GM18507 (cell line): Measurements from ENCODE around the gene PRPF6.
"Not testable (repeated sequence)": the region's sequence is repeated elsewhere in the genome, so short reads cannot be mapped to it uniquely, and the experiment has no call there.

ENCODE experiments used
- DNase-seq: peaks from one replicate; pipeline ENCODE4 v3.0.0; 2011; ENCODE audit warnings: low read depth; ENCODE audit not compliant: insufficient read length; ENCODE audit errors: extremely low spot score
- FAIRE-seq: peaks from 2 replicates; lab custom pipeline; 2011; peaks lifted over from hg19 to GRCh38; lab: Jason Lieb, UNC

PRPF6 gene

DNA sequence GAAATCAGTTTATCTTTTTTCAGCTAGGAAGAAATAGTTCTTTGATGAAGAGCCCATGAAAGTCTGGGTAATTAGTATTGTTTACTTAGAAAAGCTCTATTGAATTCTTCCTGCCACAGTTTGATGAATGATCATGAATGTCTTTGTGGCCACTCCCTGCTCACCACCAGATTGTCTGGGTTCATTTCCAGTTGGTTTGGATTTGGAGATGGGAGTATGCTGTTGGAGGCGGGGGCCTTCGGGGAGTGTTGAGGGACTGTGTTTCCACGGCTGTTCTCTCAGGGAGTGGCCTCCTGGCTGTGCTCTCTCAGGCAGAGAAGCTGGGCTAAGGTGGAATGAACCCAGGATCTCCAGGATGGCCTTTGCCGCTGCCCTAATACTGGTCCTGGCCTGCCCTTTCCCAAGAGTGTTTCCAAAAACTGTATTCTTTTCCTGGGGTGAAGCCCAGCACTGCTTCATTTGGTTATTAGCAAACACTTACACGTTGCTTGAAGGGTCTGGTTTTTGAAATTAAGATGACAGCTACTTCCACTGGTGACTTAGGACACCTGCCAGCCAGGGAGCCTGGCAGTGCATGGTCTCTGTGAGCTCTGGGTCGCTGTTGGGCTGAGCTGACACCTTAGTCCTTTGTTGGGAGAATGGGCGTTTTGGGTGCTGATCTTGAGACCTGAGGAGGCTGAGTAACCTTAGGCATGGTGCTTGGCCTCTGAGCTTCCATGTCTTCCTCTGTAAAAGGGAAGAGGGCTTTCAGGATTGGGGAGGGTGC lies 23.2 kb downstream of the PRPF6 start:
- FAIRE-seq (no peak), DNase-seq (no peak)

DNA sequence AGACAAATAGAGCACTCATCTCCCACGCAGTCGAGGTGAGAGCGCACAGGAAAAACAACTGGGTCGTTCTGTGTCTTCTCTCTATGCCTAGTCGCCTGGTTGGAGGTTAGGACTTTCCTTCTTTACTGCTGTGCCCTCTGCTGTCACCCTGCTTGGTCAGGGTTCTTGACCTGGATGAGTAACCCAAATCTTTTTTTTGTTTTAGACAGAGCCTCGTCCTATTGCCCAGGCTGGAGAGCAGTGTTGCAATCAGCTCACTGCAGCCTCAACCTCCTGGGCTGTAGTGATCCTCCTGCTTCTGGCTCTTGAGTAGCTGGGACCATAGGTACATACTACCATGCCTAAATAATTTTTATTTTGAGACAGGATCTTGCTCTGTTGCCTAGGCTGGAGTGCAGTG lies 24.5 kb downstream of the PRPF6 start:
- DNase-seq (no peak), FAIRE-seq (no peak)

DNA sequence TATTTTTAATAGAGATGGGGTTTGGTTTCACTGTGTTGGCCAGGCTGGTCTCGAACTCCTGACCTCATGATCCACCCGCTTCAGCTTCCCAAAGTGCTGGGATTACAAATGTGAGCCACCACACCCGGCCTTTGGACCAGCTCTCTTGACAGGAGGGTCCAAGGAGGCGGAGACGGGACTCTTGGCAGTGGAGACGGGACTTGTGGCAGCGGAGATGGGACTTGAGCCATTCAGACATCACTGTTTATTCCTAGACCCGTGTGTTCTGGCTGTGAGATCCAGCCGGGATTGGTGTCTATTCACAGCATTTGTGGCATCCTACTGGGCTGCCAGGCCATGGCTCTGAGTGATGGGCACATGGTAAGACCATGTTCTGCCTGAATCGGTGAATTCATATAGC lies 25.6 kb downstream of the PRPF6 start:
- no peak for DNase-seq
- no peak for FAIRE-seq

DNA sequence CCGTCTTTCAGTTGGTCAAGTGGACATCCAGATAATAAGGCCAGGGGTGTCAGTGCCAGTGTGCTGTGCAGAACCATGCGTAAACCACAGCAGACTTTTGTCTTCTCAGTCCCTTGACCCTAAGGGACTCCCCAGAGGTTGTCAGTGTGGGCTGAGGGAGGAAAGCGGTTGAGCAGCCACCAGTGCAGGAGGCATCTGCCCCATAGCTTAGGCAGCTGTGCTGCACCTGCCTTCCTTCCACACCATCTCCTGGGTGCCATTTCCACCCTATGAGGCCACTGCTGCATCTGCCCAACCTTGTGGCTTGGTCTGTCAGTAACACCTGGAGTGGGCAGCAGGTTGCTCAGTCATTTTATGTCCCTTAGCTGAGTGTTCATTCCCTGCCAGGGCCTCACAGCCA lies 26.0 kb downstream of the PRPF6 start:
- DNase-seq (no peak), FAIRE-seq (no peak)

DNA sequence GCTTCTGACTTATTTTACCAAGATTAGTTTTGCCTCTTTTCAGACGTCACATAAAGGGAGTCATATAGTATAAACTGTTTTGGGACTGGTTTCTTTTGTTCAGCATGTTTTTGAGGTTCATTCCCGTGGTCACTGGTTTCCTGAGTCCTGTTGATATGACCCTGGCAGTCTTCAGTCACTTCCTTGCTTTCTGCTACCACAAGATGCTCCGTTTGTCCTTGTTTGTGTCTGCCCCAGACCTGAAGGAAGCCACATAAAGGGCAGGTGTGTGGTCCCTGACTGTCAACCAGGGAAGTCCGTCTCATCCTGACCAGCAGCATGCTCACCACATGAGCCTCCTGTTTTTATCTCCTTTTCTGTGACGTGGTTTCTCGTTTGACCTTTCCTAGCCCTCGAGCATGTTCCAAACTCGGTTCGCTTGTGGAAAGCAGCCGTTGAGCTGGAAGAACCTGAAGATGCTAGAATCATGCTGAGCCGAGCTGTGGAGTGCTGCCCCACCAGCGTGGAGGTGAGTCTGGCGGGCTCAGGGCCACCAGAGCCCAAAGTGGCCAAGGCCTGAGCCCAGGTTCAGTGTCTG lies 29.0 kb downstream of the PRPF6 start:
- DNase-seq (no peak), FAIRE-seq (no peak)

DNA sequence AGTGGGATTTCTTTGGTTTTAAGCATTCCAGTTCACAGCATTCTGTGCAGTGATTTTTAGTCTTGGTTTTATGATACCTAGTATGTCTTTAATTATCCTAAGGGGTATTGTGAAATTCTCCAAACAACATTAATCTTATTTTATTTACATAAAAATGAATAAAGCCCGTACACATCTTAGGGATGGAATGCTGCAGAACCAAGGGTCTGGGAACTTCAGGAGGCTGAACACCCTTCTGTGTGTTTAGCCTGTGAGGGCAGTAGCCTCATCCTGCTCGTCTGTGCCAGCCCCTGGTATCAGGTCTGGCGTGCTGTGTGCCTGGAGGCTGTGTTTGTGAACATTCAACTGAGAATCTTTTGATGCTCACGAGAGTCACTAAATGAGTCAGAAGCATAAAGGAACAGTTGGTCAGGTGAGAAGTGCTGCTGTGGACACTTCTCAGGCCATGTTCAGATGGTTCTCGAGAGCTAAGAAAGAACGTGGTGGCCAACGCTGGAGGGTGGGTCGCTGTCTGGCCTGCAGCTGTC lies 29.8 kb downstream of the PRPF6 start:
- DNase-seq (no peak), FAIRE-seq (no peak)

DNA sequence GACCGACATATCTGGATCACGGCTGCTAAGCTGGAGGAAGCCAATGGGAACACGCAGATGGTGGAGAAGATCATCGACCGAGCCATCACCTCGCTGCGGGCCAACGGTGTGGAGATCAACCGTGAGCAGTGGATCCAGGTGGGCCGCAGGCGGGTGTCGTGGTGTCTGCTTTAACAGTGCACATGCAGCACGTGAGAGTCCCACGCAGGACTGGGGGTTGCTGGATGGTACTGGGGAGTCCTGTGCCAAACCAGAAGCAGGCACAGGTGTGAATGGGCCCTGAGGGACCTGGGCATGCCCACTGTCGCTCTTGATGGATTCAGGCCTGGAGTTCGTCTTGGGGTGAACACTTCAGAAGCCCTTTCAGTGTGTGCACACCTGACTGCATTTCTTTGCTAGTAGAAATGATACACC lies 30.4 kb downstream of the PRPF6 start:
- FAIRE-seq (no peak), DNase-seq (no peak)

DNA sequence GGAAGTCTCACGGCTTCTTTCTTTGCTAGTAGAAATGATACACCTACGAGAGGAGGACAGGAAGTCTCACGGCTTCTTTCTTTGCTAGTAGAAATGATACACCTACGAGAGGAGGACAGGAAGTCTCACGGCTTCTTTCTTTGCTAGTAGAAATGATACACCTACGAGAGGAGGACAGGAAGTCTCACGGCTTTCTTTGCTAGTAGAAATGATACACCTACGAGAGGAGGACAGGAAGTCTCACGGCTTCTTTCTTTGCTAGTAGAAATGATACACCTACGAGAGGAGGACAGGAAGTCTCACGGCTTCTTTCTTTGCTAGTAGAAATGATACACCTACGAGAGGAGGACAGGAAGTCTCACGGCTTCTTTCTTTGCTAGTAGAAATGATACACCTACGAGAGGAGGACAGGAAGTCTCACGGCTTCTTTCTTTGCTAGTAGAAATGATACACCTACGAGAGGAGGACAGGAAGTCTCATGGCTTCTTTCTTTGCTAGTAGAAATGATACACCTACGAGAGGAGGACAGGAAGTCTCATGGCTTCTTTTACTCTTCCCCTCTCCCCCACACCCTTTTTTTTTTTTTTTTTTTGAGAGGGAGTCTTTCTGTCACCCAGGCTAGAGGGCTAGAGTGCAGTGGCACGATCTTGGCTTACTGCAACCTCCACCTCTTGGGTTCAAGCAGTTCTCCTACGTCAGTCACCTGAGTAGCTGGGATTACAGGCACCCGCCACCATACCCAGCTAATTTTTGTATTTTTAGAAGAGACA lies 31.6 kb downstream of the PRPF6 start:
- not testable (repeated sequence) for DNase-seq, FAIRE-seq

DNA sequence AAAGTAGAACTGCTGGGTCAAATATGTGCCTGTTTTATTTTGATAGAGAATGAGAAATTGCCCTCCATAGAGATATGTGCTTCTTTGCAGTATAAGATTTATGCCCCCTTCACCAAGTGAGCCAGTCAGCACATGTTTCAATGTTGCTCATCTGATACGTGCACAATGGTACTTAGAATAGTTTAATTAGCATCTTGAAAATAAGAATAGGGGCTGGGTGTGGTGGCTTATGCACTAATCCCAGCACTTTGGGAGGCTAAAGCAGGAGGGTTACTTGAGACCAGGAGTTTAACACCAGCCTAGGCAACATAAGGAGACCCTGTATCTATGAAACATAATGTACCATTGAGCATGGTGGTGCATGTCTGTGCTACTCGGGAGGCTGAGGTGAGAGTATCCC lies 34.7 kb downstream of the PRPF6 start:
- DNase-seq (no peak), FAIRE-seq (no peak)

DNA sequence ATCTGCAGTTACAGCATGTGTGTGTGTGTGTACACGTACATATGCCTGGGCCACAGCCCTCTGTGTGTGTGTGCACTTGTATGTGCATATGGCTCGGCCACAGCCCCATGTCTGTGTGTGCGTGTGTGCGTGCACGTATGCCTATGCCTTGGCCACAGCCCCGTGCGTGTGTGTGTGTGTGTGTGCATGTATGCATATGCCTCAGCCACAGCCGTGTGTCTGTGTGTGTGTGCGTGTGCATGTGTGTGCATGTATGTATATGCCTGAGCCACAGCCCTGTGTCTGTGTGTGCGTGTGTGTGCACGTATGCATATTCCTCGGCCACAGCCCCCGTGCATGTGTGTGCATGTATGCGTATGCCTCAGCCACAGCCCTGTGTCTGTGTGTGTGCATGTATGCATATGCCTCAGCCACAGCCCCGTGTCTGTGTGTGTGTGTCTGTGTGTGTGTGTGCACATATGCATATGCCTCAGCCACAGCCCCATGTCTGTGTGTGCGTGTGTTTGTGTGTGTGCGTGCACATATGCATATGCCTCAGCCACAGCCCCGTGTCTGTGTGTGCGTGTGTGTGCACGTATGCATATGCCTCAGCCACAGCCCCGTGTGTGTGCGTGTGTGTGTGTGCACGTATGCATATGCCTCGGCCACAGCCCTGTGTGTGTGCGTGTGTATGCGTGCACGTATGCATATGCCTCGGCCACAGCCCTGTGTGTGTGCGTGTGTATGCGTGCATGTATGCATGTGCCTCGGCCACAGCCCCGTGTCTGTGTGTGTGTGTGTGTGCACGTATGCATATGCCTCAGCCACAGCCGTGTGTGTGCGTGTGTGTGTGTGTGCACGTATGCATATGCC lies 40.4 kb downstream of the PRPF6 start:
- no peak for FAIRE-seq
- no peak for DNase-seq

DNA sequence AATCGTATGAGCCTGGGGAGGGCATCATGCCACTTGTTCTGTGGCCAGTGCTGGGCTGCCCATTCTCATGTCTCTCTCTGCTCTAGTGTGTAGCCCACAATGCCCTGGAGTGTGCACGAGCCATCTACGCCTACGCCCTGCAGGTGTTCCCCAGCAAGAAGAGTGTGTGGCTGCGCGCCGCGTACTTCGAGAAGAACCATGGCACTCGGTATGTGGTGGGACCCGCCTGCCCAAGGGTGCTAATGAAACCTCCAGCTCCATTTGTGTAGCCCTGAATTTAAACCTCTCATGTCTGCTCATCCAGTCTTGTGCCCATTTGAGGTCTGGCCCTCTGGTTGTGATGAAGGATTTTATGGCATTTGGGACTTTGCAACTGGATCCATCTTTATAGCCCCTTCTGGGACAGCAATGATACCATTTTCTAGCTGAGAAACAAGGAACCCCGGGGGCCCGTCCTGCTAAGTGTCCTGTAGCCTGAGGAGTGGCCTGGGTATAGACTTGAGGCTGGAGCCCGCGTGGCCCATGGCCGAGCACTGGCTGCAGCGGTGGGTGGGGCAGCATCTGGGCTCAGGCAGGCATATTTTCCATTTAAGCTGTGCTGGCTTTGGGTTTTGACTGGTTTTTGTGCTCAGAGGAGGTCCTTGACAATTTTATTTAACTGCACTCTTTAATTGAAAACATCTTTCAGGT lies 41.9 kb downstream of the PRPF6 start:
- FAIRE-seq (no peak), DNase-seq (no peak)

DNA sequence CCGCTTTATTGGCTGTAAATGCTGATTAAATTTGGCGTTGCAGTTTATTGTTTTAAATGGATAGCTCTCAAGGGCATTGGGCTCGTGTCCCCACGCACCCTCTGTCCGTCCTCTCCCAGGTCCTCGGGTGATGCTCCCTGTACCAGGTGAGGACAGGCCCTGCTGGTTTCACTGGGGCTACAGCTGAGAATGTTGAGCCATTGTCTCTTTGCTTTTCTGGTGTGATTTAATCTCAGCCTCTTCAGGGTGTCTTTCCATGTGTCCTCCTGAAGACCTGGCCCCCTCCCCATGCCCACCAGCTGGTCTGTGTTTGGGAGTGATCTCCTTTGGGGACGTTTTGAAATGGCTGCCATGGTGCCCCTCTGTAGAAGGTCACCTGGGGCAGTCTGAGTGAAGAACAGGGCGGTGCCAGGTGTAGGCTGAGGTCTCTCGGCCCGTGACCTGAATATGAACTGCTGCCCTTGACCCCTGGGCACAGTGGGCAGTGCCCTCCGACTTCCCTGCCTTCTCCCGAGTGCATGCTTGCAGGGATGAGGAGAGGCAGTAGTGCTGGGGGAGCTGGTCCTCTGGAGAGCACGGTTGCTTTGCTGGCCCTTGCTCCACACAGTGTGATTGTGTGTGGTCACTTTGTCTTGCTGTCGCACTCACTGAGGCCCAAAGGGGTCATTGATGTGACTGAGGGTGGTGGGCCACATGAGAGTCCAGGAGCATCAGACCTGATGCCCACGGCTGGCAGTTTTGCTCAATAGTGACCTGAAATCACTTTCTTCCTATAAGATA lies 42.6 kb downstream of the PRPF6 start:
- FAIRE-seq (no peak), DNase-seq (no peak)

DNA sequence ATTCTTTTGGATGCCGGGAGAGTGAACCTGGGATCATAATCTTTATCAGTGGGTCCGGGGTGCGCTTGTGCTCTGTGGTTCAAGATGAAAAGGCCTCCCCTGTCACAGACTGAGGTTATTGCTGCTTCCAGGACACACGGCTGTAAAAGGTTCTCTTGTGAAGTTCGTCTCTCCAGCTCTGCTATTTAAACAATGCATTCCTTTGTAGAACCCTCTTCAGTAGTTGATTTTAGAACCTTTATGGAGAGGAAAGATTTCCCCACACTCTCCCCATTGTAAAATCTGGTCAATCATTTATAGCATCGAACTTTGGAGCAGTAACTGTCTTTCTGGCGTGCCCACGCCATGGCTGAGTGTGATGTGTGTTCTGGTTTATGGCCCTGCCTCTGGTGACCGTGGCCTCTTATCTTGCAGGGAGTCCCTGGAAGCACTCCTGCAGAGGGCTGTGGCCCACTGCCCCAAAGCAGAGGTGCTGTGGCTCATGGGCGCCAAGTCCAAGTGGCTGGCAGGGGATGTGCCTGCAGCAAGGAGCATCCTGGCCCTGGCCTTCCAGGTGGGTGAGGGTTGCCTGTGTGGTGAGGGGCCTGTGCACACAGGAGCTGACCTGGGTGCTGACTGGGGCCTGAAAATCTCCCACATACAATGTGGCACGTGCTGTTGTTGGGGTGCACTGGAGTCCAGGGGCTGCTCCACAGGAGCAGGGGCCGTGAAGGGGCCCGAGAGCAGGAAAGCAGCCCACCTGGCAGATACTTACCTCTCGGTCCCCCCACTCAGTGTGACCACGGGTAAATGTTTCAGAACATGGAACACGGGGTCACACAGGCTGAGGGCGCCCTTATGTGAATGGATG lies 43.4 kb downstream of the PRPF6 start:
- DNase-seq, result no peak
- no peak for FAIRE-seq

DNA sequence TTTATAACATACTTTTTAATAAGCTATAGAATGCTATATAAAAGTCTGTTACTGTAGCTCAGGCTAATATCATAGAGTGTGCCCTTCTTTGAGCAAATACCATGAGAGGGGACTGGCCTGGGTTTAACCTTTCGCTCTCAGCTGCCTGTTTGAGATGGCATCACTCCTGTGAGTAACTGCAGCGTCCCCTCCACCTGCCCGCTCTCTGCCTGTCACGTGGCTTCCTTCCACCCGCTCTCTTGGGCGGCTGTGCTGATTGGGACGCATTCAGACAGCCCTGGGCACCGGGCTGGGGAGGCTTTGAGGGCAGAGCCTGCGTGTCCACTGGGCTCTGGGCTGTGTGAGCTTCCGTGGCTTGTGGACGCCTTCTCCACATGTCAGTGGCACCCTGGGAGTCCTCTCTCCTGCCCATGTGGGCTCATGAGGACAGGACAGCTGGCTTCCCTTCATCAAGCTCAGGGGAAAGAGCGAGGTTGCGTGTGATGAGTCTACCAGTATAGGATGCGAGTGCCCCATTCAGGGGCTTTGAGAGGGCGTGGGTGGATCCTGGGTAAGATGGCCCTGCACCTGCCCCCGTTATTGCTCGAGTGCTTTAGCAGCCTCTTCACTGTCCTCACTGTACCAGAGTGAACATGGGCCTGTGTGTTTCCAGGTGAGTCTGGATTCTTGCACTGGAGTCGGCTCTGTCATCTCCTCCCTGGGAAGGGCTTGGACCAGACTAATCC lies 44.3 kb downstream of the PRPF6 start:
- DNase-seq (no peak), FAIRE-seq (no peak)

DNA sequence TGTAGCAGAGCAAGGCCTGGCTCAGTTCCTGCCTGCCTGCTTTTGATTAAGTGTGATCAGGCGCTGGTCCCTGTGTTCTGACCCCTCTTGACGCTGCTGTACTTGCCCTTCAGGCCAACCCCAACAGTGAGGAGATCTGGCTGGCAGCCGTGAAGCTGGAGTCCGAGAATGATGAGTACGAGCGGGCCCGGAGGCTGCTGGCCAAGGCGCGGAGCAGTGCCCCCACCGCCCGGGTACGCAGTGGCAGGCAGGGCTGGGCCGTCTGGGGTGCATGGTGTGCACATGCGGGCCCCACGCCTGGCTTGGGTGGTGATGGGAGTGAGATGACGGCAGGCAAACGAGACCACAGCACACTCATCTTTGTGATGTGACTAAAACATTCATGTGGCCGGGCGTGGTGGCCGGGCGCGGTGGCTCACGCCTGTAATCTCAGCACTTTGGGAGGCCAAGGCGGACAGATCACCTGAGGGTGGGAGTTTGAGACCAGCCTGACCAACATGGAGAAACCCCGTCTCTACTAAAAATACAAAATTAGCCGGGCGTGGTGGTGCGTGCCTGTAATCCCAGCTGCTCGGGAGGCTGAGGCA lies 45.0 kb downstream of the PRPF6 start:
- FAIRE-seq (no peak), DNase-seq (no peak)

DNA sequence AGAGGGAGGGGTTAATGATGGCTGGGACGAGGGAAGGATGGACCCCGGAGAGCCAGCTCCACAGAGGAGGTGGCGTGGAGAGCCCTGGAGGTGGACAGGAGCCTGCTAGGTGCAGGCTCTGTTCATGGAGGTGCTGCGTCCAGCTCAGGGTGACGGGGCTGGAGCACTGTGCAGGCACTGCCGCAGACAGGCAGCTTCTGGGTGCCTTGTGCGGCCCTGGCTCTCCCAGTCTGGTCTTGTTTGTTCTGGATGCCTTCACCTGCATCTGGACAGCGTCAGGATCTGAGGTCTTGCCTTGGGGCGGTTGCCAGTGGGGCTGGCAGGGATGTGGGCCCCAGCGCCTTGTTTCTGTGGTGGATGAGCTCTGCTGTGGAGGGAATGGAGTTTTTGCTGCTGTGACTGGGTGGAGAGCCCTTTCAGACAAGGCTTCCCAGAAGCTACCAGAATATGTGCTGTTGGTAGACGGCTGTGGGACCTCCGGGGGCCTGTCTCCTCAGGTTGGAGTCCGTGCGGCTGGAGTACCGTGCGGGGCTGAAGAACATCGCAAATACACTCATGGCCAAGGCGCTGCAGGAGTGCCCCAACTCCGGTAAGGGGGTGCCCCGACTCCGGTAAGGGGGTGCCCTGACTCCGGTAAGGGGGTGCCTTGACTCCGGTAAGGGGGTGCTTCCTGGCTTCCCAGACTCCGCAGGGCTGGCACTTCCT lies 47.2 kb downstream of the PRPF6 start:
- FAIRE-seq (no peak), DNase-seq (no peak)
